ENCODE measurements around the gene HSPA12B.

Gene HSPA12B

DNA sequence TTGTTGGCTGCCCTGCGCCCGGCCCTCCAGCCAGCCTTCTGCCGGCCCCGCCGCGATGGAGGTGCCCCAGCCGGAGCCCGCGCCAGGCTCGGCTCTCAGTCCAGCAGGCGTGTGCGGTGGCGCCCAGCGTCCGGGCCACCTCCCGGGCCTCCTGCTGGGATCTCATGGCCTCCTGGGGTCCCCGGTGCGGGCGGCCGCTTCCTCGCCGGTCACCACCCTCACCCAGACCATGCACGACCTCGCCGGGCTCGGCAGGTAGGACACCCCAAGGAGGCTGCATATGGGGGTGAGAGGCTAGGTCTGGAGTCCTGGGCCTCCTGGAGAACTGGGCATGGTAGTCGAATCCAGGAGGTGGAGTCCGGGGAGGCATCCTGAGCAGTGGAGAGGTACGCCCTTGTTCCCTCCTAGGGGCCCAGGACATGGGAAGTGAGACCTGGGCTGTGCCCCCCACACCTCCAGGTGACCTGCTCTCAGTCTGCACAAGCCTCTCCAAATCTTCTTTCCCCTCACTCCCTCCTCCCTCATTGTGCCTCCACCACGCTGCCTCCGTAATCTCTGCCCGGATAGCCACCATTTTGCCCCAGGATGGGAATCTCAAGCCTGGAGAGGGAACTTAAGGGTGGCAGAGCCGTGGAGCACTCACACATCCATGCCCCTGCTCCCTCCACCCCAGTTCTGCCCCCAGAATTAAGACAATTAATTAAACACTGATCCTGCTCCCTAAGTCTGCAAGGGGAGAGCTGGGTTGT, 64.2 kb downstream of the HSPA12B start:
- H3K4me3 ChIP-seq (ENCODE audit: low read depth, low read length), result peak overlapping the region; percentile 76
- TF ChIP-seq, protein P1, sequence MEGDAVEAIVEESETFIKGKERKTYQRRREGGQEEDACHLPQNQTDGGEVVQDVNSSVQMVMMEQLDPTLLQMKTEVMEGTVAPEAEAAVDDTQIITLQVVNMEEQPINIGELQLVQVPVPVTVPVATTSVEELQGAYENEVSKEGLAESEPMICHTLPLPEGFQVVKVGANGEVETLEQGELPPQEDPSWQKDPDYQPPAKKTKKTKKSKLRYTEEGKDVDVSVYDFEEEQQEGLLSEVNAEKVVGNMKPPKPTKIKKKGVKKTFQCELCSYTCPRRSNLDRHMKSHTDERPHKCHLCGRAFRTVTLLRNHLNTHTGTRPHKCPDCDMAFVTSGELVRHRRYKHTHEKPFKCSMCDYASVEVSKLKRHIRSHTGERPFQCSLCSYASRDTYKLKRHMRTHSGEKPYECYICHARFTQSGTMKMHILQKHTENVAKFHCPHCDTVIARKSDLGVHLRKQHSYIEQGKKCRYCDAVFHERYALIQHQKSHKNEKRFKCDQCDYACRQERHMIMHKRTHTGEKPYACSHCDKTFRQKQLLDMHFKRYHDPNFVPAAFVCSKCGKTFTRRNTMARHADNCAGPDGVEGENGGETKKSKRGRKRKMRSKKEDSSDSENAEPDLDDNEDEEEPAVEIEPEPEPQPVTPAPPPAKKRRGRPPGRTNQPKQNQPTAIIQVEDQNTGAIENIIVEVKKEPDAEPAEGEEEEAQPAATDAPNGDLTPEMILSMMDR (IDR thresholded peaks at IDR 0.05; ENCODE audit: control insufficient read depth, extremely low read depth, insufficient read depth), result no peak
- DNase-seq (ENCODE audit: low read depth), result no peak

DNA sequence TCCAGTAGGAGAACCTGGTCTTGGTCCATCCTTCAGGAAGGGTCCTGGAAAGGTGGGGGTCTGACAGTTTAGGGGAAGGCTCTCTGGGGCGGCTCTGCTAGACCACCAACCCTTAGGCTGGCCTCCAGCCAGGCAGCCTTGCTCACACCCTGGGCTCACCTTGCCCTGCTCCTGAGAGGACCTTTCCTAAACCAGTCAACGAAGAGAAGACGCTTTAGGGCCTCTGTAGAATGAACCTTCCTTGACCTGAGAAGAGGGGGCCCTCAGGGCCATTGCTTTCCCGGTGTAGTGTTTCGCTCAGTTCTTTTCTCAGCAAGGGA, 64.7 kb downstream of the HSPA12B start:
- TF ChIP-seq, protein P1 (IDR thresholded peaks at IDR 0.05; ENCODE audit: control insufficient read depth, extremely low read depth, insufficient read depth), result no peak
- DNase-seq (ENCODE audit: low read depth), result no peak
- H3K4me3 ChIP-seq (ENCODE audit: low read depth, low read length), result peak overlapping the region; percentile 76

DNA sequence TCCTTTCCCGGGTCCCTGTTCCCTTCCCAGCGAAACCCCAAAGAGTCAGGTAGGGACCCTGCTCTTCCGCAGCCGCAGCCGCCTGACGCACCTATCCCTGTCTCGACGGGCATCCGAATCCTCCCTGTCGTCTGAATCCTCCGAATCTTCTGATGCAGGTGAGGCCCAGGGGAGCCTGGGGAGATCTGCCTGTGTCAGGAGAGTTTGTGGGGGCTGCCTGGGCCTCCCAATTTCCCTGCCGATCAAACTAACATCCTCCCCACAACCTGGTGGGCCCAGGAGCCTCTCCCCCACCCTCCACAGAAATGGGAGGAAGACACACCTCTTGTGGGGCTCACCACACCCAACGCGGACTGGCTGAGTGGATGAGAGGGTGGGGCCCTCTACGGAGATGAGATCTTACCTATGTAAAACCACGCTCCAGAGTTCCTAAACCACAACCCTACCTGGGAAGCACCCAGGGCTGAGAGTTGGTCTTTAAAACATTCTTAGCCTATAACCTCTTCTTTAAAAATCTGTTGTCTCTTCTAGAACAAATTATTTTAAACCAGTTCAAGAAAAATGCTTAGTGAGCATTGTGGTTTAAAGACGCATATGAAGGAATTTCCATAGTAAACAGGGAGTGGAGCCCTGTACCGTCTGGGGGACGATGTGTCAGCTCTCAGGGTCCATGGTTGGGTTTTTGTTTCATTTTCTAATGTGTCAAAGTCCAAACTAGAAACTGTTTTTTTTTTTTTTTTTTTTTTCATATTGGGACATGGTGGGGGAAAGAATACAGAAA, 65.3 kb downstream of the HSPA12B start:
- TF ChIP-seq, protein P1 (IDR thresholded peaks at IDR 0.05; ENCODE audit: control insufficient read depth, extremely low read depth, insufficient read depth), result no peak
- H3K4me3 ChIP-seq (ENCODE audit: low read depth, low read length), result peak overlapping the region; percentile 76
- no peak for DNase-seq (ENCODE audit: low read depth)

DNA sequence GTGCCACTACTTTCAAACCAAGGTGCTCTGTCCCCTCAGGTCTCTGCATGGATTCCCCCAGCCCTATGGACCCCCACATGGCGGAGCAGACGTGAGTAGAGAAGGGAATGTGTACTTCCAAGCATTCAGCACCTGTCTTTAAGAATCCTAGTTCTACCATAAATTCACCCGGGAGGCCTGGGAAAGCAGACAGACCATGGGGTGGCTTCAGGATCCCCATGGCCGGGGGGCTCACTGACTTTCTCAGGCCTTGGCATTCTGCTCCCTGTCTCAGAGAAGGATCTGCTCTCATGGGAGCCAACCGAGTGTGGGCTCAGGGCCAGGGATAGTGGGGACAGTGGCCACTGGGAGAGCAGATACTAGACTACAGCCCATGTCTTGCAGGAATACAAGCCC, 65.9 kb downstream of the HSPA12B start:
- no peak overlapping the region for H3K4me3 ChIP-seq (ENCODE audit: low read depth, low read length)
- no peak for DNase-seq (ENCODE audit: low read depth)
- TF ChIP-seq, protein P1 (IDR thresholded peaks at IDR 0.05; ENCODE audit: control insufficient read depth, extremely low read depth, insufficient read depth), result no peak

DNA sequence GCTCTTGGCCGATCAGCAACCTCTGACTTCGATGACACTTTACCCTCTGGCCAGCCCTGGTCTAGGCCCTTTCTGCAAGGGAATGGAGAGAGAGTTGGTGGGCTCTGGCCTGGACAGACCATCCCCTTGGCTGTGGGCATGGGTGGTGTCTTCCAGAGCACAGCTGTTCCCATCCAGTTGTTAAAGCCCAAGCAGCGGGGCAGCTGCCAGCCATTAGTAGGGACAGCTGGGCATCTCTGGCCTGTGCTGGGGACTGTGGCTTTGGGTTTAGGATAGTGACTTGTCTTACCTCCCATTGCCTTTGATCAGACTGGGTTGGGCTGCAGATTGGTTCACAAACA, 66.4 kb downstream of the HSPA12B start:
- TF ChIP-seq, protein P1 (IDR thresholded peaks at IDR 0.05; ENCODE audit: control insufficient read depth, extremely low read depth, insufficient read depth), result no peak
- no peak for DNase-seq (ENCODE audit: low read depth)
- H3K4me3 ChIP-seq (ENCODE audit: low read depth, low read length), result no peak overlapping the region

DNA sequence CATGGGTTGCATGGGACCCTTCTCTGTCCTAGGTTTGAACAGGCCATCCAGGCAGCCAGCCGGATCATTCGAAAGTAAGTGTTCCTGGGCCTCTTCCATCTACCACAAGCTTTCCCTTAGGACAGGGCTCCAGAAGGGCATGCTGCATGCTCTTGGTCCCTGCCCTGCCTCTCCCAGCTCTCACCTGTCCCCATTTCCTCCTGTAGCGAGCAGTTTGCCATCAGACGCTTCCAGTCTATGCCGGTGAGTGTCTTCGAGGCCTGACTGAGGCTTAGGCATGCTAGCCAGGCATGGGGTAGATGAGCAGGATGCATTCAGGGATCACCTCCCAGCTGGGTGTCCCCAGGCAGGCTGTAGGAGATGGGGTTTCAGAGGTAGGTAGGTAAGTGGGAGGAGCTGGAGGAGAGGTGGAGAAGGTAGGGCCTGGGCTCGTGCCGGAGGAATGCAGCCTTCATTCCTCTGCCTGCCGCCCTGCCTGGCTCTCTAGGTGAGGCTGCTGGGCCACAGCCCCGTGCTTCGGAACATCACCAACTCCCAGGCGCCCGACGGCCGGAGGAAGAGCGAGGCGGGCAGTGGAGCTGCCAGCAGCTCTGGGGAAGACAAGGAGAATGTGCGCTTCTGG, 67.9 kb downstream of the HSPA12B start:
- TF ChIP-seq, protein P1 (IDR thresholded peaks at IDR 0.05; ENCODE audit: control insufficient read depth, extremely low read depth, insufficient read depth), result no peak
- DNase-seq (ENCODE audit: low read depth), result no peak
- H3K4me3 ChIP-seq (ENCODE audit: low read depth, low read length), result no peak overlapping the region
